Aorta (tissue), 5 donors: ENCODE data around the gene AMBRA1. TPM values are rescaled to one million over a fixed set of nuclear protein-coding genes. Genes with fewer than 3 reads are reported as not detected.

Experiments used
- ATAC-seq: fragments of 200-7000 bp; cut with Tn5 transposase; one replicate; pipeline ENCODE4 v1.9.1; 2022; ENCODE audit warnings: moderate library complexity; ENCODE audit not compliant: low FRiP score
- DNase-seq, 2 donors: peaks; one replicate each; pipeline ENCODE4 v3.0.0-alpha.2; 2020
- H3K27ac ChIP-seq, 2 donors: one replicate each; pipeline ENCODE4 v1.5.1; 2013; ENCODE audit warnings: low read length in 2 of 2, mild to moderate bottlenecking in 2 of 2, moderate library complexity in 2 of 2, control low read depth in 1 of 2, inconsistent platforms in 1 of 2, low read depth in 1 of 2
- H3K27me3 ChIP-seq, 2 donors: one replicate each; pipeline ENCODE4 v1.6.1; 2013; ENCODE audit warnings: control low read depth in 1 of 2, low read length in 1 of 2, mild to moderate bottlenecking in 1 of 2, moderate library complexity in 1 of 2; ENCODE audit not compliant: insufficient read depth in 2 of 2, control insufficient read depth in 1 of 2
- H3K36me3 ChIP-seq, 2 donors: one replicate each; pipeline ENCODE4 v1.6.1; 2013; ENCODE audit warnings: control low read depth in 1 of 2, low read length in 1 of 2, mild to moderate bottlenecking in 1 of 2; ENCODE audit not compliant: insufficient read depth in 2 of 2, control insufficient read depth in 1 of 2
- H3K4me1 ChIP-seq, 2 donors: one replicate each; pipeline ENCODE4 v1.6.1; 2013; ENCODE audit warnings: low read length in 2 of 2, control low read depth in 1 of 2, mild to moderate bottlenecking in 1 of 2, moderate library complexity in 1 of 2; ENCODE audit not compliant: insufficient read depth in 2 of 2, control insufficient read depth in 1 of 2
- H3K4me3 ChIP-seq, 2 donors: one replicate each; pipeline ENCODE4 v1.5.1; 2013; ENCODE audit warnings: low read length in 2 of 2, control low read depth in 1 of 2, mild to moderate bottlenecking in 1 of 2
- H3K9me3 ChIP-seq: one replicate; pipeline ENCODE4 v1.6.1; 2013; ENCODE audit warnings: mild to moderate bottlenecking, low read length; ENCODE audit not compliant: control insufficient read depth
- WGBS, 2 donors: extraction: QIAGEN DNeasy Blood & Tissue Kit; methylation state at CpG; one replicate each; pipeline ENCODE4 v1.1.7; 2013; 5-methylcytosine and 5-hydroxymethylcytosine counted together
- intact Hi-C, 2 donors: fragments of 100-400 bp; cut with DNase I; formaldehyde crosslinking; loops; one replicate each; pipeline versions ENCODE4 v1.14.2 to v1.15.0; 2022
- long read RNA-seq, 2 donors: library from polyadenylated mRNA; unstranded; transcript quantifications; one replicate each; pipeline ENCODE4 v2.0.0, GENCODE V29; 2020 to 2021
- polyA plus RNA-seq, 2 donors: library from polyadenylated mRNA; stranded (reverse); fragments of 200-250 nt; gene quantifications; one replicate each; pipeline ENCODE4 v1.2.3, GENCODE V29; 2013
- total RNA-seq, 2 donors: library from RNA; stranded (reverse); fragmentation: NEBNext Ultra II Directional; extraction: Animal tissue kit (Norgen Biotek cat#: 25700); gene quantifications; one replicate each; pipeline ENCODE4 v1.2.1, GENCODE V29; 2021
- donor health status: healthy with polysubstance abuse.
- donor health status: Bipolar disorder and iron deficiency.
- donor health status: DM: no; HTN: no; CAD: no.
- donor health status: DM: no; HTN: no; CAD: no.
- donor health status: DM: yes; HTN: yes; CAD: no.

The AMBRA1 gene
- 10 to 100 TPM; 27.8 to 35.0 TPM for total RNA-seq
- polyA plus RNA-seq, result 1 to 10 TPM; 2.6 to 5.8 TPM
- long read RNA-seq, donor 1, partial matches to known transcripts, result 5 of 18 reads
- long read RNA-seq, donor 1, other reads (novel, unspliced or antisense), result 13 of 18 reads
- long read RNA-seq, donor 2, partial matches to known transcripts, result 6 of 21 reads
- long read RNA-seq, donor 2, other reads (novel, unspliced or antisense), result 15 of 21 reads

- H3K27ac ChIP-seq, result peak within 1 kb of the TSS; percentile 4 to 20
- peaks cover 3% of the 10 kb centered on the region in 2 donors for H3K4me1 ChIP-seq
- H3K36me3 ChIP-seq, result no peaks in the 10 kb centered on the region
- 1% methylated on average over 54 of the region's 54 CpGs for WGBS, 2 donors
- H3K27me3 ChIP-seq, result no peaks in the 10 kb centered on the region
- H3K4me3 ChIP-seq, result peak within 1 kb of the TSS; percentile 74 to 97
- DNase-seq (peak; percentile 85 to 92), ATAC-seq (peak; percentile 95)
- intact Hi-C loops, result no loop called here
- no peaks in the 10 kb centered on the region for H3K9me3 ChIP-seq
Measured at GRCh38 chr11:46593550-46594373, at the start of gene AMBRA1. Gene AMBRA1, minus strand, starts transcription at chr11:46594023. Its CDS starts 45,643 bp downstream, at chr11:46548380.

DNA sequence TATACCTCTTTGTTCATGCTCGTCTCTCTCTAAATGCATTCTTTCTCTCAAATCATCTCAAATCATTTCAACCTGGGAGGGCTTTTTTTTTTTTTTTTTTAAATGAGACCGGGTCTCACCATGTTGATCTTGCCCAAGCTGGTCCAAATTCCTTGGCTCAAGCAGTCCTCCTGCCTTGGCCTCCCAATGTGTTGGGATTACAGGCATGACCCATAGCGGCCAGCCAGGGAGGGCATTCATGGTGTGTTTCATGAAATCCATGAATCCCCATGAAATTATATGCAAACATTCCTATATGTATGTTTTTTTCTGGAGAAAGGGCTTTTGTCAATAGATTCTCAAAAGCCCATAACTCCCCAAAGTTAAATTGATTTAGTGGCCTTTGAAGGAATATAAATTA is 49.7 kb upstream of the AMBRA1 start:
- intact Hi-C loops, result no loop called here
- Histone ChIP-seq H3K4me1 (no peaks in the 10 kb centered on the region), H3K36me3 (peaks cover 4 to 7% of the 10 kb centered on the region in 2 donors), H3K27ac (no peak overlapping the region), H3K27me3 (no peaks in the 10 kb centered on the region), H3K4me3 (no peak overlapping the region), H3K9me3 (no peaks in the 10 kb centered on the region)
- no peak for DNase-seq
- no peak for ATAC-seq
- 88 to 92% methylated on average over 3 of the region's 3 CpGs for WGBS, 2 donors

DNA sequence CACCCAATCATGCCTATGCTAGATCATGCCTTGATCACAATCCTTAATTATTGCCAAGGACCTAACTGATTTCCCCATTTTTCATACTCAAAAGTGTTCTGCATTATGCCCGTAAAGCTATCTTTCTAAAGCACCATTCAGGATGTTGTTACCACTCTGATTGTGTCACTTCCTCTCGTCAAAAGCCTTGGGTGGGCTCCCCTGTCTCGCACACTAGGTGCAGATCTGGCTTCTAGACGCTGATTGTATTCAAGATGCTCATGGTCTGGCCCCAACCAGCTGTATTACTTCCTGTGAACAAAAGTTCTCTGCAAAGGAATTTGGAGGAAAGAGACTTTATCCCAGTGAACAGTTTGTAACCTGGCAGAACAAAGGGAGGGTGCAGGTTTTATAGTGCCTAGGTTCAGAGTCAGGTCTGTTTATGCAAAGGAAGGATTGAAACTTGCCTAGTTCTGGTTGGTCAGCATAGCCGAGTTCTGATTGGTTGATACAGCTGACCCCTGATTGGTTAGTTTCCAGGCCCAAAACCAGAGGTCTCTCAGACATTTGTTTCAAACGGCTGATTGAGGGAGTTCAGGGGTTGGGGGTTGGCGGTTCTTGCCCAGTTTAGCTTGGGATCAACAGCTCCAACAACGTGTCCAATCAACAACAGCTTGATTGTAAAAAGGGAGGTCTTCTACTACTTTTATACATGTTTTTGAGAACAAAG is 49.0 kb upstream of the AMBRA1 start:
- 94% methylated on average over 8 of the region's 8 CpGs for WGBS, 2 donors
- Histone ChIP-seq H3K9me3 (no peaks in the 10 kb centered on the region), H3K4me3 (no peak overlapping the region), H3K27me3 (no peaks in the 10 kb centered on the region), H3K27ac (no peak overlapping the region), H3K36me3 (peaks cover 4 to 7% of the 10 kb centered on the region in 2 donors), H3K4me1 (no peaks in the 10 kb centered on the region)
- intact Hi-C loops, result no loop called here
- no peak for ATAC-seq
- DNase-seq, result no peak

GRCh38 chr11:46641639-46642038 is 47.8 kb upstream of the AMBRA1 start:
- Histone ChIP-seq H3K4me3 (no peak overlapping the region), H3K36me3 (peaks cover 4 to 7% of the 10 kb centered on the region in 2 donors), H3K27ac (no peak overlapping the region), H3K4me1 (no peaks in the 10 kb centered on the region), H3K9me3 (no peaks in the 10 kb centered on the region), H3K27me3 (no peaks in the 10 kb centered on the region)
- intact Hi-C loops, result no loop called here
- DNase-seq (no peak), ATAC-seq (no peak)
- 69 to 78% methylated on average over 3 of the region's 3 CpGs for WGBS, 2 donors

DNA sequence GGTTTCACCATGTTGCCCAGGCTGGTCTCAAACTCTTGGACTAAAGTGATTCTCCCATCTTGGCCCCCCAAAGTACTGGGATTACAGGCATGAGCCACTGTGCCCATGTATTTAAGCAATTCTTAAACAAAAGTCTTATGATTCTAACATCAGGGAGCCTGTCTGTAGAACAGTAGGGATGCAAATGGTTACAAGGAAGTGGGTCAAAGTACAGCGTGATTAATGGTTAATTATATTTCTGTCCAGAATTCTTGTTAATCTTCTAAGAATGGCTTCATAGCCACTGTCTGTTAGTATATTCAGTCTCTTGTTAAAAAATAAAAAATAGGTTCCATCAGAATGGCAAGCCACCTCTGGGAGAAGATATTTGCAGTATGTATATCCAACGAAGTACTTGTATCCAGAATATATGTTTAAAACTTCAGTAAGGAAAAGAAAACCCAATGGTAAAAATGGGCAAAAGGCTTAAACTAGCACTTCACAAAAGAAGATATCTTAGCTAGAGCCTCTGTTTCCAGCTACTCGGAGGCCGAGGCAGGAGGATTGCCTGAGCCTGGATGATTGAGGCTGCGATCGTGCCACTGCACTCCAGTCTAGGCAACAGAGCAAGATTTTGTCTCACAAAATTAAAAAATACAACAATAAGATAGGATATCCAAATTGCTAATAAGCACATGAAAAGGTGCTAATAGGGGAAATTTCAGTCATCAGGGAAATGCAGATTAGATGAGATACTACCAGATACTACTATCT is 46.4 kb upstream of the AMBRA1 start:
- WGBS, 2 donors, result 93 to 94% methylated on average over 6 of the region's 6 CpGs
- Histone ChIP-seq H3K27ac (no peak overlapping the region), H3K27me3 (no peaks in the 10 kb centered on the region), H3K4me1 (no peaks in the 10 kb centered on the region), H3K4me3 (no peak overlapping the region), H3K9me3 (no peaks in the 10 kb centered on the region), H3K36me3 (no peaks in the 10 kb centered on the region)
- no peak for DNase-seq
- intact Hi-C loops, result no loop called here
- ATAC-seq, result no peak

GRCh38 chr11:46639197-46639839 is 45.5 kb upstream of the AMBRA1 start:
- Histone ChIP-seq H3K27me3 (no peaks in the 10 kb centered on the region), H3K4me1 (no peaks in the 10 kb centered on the region), H3K36me3 (no peaks in the 10 kb centered on the region), H3K9me3 (no peaks in the 10 kb centered on the region), H3K27ac (no peak overlapping the region), H3K4me3 (no peak overlapping the region)
- DNase-seq (no peak), ATAC-seq (no peak)
- 96 to 97% methylated on average over 7 of the region's 7 CpGs for WGBS, 2 donors
- intact Hi-C loops, result no loop called here

DNA sequence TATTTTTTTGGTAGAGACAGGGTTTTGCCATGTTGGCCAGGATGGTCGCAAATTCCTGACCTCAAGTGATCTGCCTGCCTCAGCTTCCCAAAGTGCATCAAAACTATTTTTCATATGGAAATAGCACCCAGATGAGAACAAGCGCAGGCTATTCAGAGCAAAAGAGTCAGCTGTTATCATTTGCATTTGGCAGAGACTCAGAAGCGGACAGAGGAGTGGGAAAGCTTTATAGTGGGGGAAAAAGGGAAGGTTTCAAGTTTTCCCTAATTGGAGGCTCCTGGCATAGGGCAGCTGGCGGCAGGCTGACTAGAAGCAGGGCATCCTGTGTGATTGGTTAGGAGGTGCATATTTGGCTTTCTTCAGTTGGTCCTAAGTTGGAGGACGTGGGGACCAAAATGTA is 43.7 kb upstream of the AMBRA1 start:
- Histone ChIP-seq H3K9me3 (no peaks in the 10 kb centered on the region), H3K27ac (no peak overlapping the region), H3K4me1 (no peaks in the 10 kb centered on the region), H3K36me3 (no peaks in the 10 kb centered on the region), H3K4me3 (no peak overlapping the region), H3K27me3 (no peaks in the 10 kb centered on the region)
- DNase-seq, result no peak
- intact Hi-C loops, result no loop called here
- ATAC-seq, result no peak
- 96% methylated on average over 5 of the region's 5 CpGs for WGBS, 2 donors

DNA sequence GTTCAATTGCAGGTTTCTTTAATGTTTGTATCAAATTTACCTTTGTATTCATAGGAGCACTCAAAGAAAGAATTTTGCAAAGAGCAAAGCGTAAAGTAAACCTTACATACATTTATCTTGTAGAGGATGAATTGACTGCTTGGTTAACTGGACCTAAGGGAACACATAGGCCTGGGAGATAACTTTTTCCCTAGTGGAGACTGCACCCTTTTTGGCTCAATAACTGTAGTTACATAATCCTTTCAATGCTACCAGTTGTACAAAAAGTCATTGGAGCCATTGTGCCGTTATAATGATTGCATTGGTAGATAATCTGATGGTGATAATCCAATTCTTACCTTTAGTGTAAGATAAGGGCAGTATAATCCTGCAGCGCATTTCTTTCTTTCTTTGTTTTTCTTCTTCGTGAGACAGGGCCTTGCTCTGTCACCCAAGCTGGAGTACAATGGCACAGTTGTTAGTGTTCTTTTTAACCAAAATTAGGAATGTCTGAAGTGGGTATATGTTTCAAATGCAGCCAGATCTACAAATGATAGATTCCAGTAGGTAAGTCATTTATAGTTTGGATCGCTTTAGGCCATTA is 41.8 kb upstream of the AMBRA1 start:
- intact Hi-C loops, result no loop called here
- Histone ChIP-seq H3K27me3 (no peaks in the 10 kb centered on the region), H3K9me3 (no peaks in the 10 kb centered on the region), H3K27ac (no peak overlapping the region), H3K36me3 (peaks cover 0 to 3% of the 10 kb centered on the region in 2 donors), H3K4me1 (no peaks in the 10 kb centered on the region), H3K4me3 (no peak overlapping the region)
- DNase-seq, result no peak
- WGBS, 2 donors, result 91 to 92% methylated on average over 5 of the region's 5 CpGs
- ATAC-seq, result no peak
